Mesothelial cell of epicardium (in vitro differentiated cells): Measurements from ENCODE around the gene LDHB. TPM values are rescaled to one million over a fixed set of nuclear protein-coding genes. Genes with fewer than 3 reads are reported as not detected.
A peak's percentile ranks its signal among the peaks of the same experiment; 100 is the strongest.

ENCODE experiments used
- DNase-seq, 2 experiments: peaks; one replicate each; pipeline ENCODE4 v3.0.0; 2021; ENCODE audit warnings: low spot score in 2 of 2; ENCODE audit not compliant: unreplicated experiment in 2 of 2
- H3K27ac Mint-ChIP-seq: 2 replicates; pipeline ENCODE4 v1.8.0; 2021; ENCODE audit warnings: mixed read lengths
- H3K27me3 Mint-ChIP-seq: 2 replicates; pipeline ENCODE4 v1.8.0; 2021; ENCODE audit warnings: low read depth, mixed read lengths
- H3K36me3 Mint-ChIP-seq: 2 replicates; pipeline ENCODE4 v1.8.0; 2021; ENCODE audit warnings: mixed read lengths
- H3K4me1 Mint-ChIP-seq: 2 replicates; pipeline ENCODE4 v1.8.0; 2021; ENCODE audit warnings: mixed read lengths
- H3K4me3 Mint-ChIP-seq: 2 replicates; pipeline ENCODE4 v1.8.0; 2021; ENCODE audit warnings: mild to moderate bottlenecking, moderate library complexity, mixed read lengths
- H3K9me3 Mint-ChIP-seq: 2 replicates; pipeline ENCODE4 v1.8.0; 2021; ENCODE audit warnings: mixed read lengths
- total RNA-seq: library from RNA; stranded (reverse); gene quantifications from 3 replicates; pipeline ENCODE4 v1.2.1, GENCODE V29; 2021
- TF ChIP-seq, protein P1 (sequence below): fragments of 200-600 bp; sonication (generic); IDR thresholded peaks from one replicate; pipeline ENCODE4 v1.5.0; 2021; ENCODE audit warnings: antibody characterized with exemption; ENCODE audit not compliant: unreplicated experiment

Gene LDHB
- total RNA-seq: 508 to 539 TPM (median 531 TPM) in 3 replicates

DNA sequence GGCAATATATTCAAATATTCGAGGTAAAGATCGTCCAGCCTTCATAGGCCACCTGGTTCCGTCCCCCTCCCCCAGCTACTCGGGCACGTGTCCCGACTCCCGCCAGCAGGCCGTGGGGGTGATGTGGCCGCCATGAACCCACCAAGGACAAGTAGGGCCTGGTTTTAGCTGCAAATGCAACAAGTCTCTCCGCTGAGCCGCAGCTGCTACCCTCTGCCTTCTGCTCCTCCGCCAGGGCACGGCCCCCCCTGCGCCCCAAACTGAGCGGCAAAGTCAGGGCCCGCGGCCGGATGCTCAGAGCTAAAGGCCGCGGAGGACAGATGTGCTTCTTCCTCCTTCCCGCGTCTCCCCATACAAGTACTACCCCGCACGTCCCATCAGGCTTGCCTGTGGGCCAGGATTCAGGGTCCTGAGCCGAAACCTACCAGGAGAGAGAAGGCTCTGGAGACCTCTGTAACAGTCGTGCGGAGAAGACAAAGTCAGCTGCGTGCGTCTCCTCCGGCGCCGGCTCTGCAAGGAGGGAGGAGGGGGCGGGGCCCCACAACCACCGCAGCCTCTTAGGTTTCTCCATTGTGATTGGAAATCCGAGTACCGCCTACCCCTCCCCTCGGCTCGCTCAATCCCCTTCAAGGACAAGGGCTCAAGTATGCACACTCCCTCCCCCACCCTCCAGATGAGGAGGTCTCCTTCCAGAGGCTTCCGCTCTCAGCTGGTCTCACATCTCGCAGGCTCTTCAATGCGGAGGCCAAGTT lies at the start of gene LDHB:
TSS of gene LDHB (minus strand) at position 517 of the 752 bp plus-strand sequence. CDS start 3,171 bp downstream, outside the sequence.
- H3K4me3 Mint-ChIP-seq: peak within 1 kb of the TSS; percentile 99
- TF ChIP-seq, protein P1, sequence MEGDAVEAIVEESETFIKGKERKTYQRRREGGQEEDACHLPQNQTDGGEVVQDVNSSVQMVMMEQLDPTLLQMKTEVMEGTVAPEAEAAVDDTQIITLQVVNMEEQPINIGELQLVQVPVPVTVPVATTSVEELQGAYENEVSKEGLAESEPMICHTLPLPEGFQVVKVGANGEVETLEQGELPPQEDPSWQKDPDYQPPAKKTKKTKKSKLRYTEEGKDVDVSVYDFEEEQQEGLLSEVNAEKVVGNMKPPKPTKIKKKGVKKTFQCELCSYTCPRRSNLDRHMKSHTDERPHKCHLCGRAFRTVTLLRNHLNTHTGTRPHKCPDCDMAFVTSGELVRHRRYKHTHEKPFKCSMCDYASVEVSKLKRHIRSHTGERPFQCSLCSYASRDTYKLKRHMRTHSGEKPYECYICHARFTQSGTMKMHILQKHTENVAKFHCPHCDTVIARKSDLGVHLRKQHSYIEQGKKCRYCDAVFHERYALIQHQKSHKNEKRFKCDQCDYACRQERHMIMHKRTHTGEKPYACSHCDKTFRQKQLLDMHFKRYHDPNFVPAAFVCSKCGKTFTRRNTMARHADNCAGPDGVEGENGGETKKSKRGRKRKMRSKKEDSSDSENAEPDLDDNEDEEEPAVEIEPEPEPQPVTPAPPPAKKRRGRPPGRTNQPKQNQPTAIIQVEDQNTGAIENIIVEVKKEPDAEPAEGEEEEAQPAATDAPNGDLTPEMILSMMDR: no peak
- peaks cover 21% of the 10 kb centered on the region for H3K4me1 Mint-ChIP-seq
- peaks cover 26% of the 10 kb centered on the region for H3K27me3 Mint-ChIP-seq
- peak within 1 kb of the TSS; percentile 99 for H3K27ac Mint-ChIP-seq
- peaks cover 6% of the 10 kb centered on the region for H3K36me3 Mint-ChIP-seq
- no peaks in the 10 kb centered on the region for H3K9me3 Mint-ChIP-seq
- DNase-seq: peak; percentile 79 to 90

DNA sequence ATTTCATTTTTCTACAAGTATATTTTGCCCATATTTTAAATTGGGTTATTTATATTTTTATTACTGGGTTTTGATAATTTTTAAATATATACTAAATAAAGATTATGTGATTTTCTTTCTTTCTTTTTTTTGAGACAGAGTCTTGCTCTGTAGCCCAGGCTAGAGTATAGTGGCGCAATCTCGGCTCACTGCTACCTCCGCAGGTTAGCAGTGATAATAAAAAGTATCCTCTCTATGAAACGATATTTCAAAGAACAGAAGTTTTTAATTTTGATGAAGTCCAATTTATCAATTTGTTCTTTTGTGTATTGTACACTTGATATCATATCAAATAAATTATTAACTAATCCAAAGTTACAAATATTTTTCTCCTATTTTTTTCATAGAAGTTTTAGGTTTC lies 47.2 kb upstream of the LDHB start:
- H3K27ac Mint-ChIP-seq: no peak overlapping the region
- DNase-seq: no peak
- no peaks in the 10 kb centered on the region for H3K36me3 Mint-ChIP-seq
- H3K27me3 Mint-ChIP-seq: peaks cover 11% of the 10 kb centered on the region
- TF ChIP-seq, protein P1: no peak
- H3K4me1 Mint-ChIP-seq: peaks cover 2% of the 10 kb centered on the region
- H3K4me3 Mint-ChIP-seq: no peak overlapping the region
- peaks cover 8% of the 10 kb centered on the region for H3K9me3 Mint-ChIP-seq

DNA sequence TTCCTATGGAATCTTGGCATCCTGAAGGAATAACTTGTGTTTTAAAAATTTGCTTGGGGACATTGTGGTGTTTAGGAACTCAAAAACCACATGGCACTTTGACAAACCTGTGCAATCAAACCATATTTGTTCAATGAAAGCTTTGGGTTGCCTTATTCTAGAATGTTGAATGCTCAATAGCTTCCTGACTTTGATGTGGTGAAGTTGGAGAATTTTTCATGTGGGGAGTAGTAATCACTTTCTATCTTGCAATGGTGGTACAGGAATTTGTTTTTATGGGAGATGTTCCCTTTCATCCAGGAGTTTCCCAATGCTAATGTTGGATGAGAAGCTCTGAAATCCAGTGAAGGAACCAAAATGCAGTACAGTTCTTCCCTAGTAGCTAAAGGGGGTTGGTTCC lies 42.2 kb upstream of the LDHB start:
- H3K9me3 Mint-ChIP-seq: no peaks in the 10 kb centered on the region
- peaks cover 11% of the 10 kb centered on the region for H3K27me3 Mint-ChIP-seq
- TF ChIP-seq, protein P1: no peak
- H3K4me3 Mint-ChIP-seq: no peak overlapping the region
- no peak for DNase-seq
- peaks cover 7% of the 10 kb centered on the region for H3K4me1 Mint-ChIP-seq
- H3K36me3 Mint-ChIP-seq: no peaks in the 10 kb centered on the region
- H3K27ac Mint-ChIP-seq: no peak overlapping the region

DNA sequence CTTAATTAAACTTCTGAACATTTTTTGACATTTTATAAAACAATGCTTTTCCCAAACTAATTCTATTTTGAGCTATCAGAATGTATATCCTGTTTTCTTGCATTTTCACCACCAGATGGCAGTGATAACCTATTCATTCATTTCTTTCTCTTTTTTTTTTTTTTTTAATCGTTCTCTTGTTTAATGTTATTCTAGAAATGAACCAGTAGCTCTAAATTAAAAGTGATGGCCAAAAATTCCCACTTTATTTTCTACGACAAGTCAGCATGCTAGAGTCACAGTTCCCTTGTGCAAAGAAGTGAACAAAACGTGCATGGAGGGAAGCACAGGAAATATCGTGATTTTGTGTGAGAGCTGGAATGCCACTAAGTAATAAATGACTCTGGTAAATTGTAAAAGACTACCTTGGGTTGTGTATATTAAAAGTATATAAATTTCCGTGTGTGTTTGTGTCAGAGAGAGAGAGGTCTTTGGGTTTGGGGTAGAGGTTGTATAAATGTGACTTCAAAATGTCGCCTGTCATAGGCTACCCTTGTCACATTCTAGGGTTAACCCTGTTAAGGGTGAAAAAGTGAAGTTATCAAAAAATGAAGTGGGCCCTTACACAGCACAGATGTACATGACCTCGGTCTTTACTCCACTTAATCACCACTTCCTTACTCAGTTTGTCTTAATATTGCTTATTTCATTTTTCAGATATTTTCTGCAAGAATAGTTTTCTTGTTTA lies 40.4 kb upstream of the LDHB start:
- H3K36me3 Mint-ChIP-seq: no peaks in the 10 kb centered on the region
- no peaks in the 10 kb centered on the region for H3K9me3 Mint-ChIP-seq
- peak overlapping the region; percentile 35 for H3K4me3 Mint-ChIP-seq
- peaks cover 8% of the 10 kb centered on the region for H3K27me3 Mint-ChIP-seq
- TF ChIP-seq, protein P1: peak; percentile 86
- DNase-seq: no peak
- H3K4me1 Mint-ChIP-seq: peaks cover 7% of the 10 kb centered on the region
- no peak overlapping the region for H3K27ac Mint-ChIP-seq

DNA sequence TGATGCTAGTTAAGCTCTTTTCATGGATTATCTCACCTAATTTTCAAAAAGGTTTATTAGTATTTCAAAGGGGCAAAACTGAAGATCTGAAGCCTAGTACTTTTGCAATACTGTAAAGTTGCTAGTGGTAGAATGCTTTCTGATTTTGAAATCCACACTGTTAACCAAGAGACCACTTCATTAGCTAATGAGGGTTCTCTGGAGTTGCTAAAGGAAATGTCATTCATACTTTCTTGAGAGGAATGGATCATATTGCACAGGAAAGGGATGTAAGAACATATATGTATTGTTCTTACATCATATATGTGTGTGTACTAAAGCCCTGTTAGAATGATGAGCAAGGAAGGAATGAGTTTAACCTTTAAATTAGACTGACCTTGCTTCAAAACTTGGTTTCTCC lies 39.0 kb upstream of the LDHB start:
- Mint-ChIP-seq H3K27ac (no peak overlapping the region), H3K4me3 (no peak overlapping the region), H3K36me3 (no peaks in the 10 kb centered on the region), H3K9me3 (no peaks in the 10 kb centered on the region), H3K27me3 (peaks cover 8% of the 10 kb centered on the region), H3K4me1 (peaks cover 7% of the 10 kb centered on the region)
- TF ChIP-seq, protein P1: no peak
- no peak for DNase-seq
